HPDE6-E6E7 (cell line): ENCODE measurements around the gene KCNH6.

ENCODE experiments used
- DNase-seq: peaks from one replicate; pipeline ENCODE4 v3.0.0; 2011; ENCODE audit warnings: missing footprints; ENCODE audit errors: extremely low spot score

The KCNH6 gene

GRCh38 chr17:63506627-63507026, 16.5 kb upstream of the KCNH6 start:
- DNase-seq: no peak

GRCh38 chr17:63511331-63511730, 11.8 kb upstream of the KCNH6 start:
- DNase-seq: no peak

- no peak for DNase-seq
Measured at GRCh38 chr17:63512388-63512787, 10.8 kb upstream of the KCNH6 start.

GRCh38 chr17:63512896-63513644, 10.1 kb upstream of the KCNH6 start:
- DNase-seq: no peak

GRCh38 chr17:63514477-63514876, 8.7 kb upstream of the KCNH6 start:
- DNase-seq: no peak

GRCh38 chr17:63514974-63515373, 8.2 kb upstream of the KCNH6 start:
- no peak for DNase-seq

GRCh38 chr17:63515426-63515825, 7.7 kb upstream of the KCNH6 start:
- no peak for DNase-seq

GRCh38 chr17:63516910-63517824, 6.0 kb upstream of the KCNH6 start:
- DNase-seq: peak; percentile 20

- no peak for DNase-seq
Measured at GRCh38 chr17:63517825-63518534, 5.2 kb upstream of the KCNH6 start.

- DNase-seq: no peak
Measured at GRCh38 chr17:63519116-63519881, 3.9 kb upstream of the KCNH6 start.

GRCh38 chr17:63519972-63520882, 2.9 kb upstream of the KCNH6 start:
- DNase-seq: no peak

- no peak for DNase-seq
Measured at GRCh38 chr17:63524051-63524450, 893 bp downstream of the KCNH6 start.

- no peak for DNase-seq
Measured at GRCh38 chr17:63525190-63525946, 2.2 kb downstream of the KCNH6 start.

- no peak for DNase-seq
Measured at GRCh38 chr17:63526861-63527260, 3.7 kb downstream of the KCNH6 start.

GRCh38 chr17:63528183-63528582, 5.0 kb downstream of the KCNH6 start:
- no peak for DNase-seq

GRCh38 chr17:63529711-63530556, 6.8 kb downstream of the KCNH6 start:
- DNase-seq: no peak

- no peak for DNase-seq
Measured at GRCh38 chr17:63530557-63531021, 7.4 kb downstream of the KCNH6 start.
